Vagina (tissue), 2 donors: ENCODE data around the gene CDX2.

Experiments used
- CTCF ChIP-seq, 3 experiments: fragments of 450-650 bp in 2 of 3; fragments of 200-600 bp in 1 of 3; sonication (generic) in 1 of 3; IDR thresholded peaks; one replicate each; pipeline ENCODE4 v1.5.1; 2017 to 2019; ENCODE audit warnings: antibody characterized with exemption in 3 of 3, mild to moderate bottlenecking in 2 of 3, moderate library complexity in 2 of 3
- POLR2A ChIP-seq, 2 donors: fragments of 450-650 bp; IDR thresholded peaks; one replicate each; pipeline ENCODE4 v1.6.1; 2017; ENCODE audit warnings: antibody characterized with exemption in 2 of 2, mild to moderate bottlenecking in 2 of 2, moderate library complexity in 2 of 2
- POLR2AphosphoS5 ChIP-seq, 2 donors: sonication (generic); formaldehyde crosslinking; IDR thresholded peaks; one replicate each; pipeline ENCODE4 v1.9.0; 2017; ENCODE audit warnings: antibody characterized with exemption in 2 of 2, mild to moderate bottlenecking in 2 of 2, low read depth in 1 of 2; ENCODE audit not compliant: insufficient read depth in 1 of 2

DNA sequence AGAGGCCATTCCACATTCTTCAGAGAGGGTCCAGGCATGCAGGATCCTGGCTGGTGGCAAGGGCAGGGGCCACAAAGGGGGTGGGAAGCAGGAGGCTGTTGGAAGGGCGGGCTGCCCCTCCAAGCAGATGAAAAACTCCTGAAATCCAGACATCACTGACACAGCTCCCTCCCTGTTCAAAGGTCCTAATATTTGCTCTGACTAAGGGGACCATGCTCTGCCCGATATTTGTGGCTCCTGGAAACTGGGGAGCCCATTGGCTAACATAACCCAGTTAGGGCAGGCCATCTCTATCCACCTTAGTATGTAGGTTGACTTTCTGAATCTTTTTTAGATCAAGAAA, 3.3 kb upstream of the CDX2 start:
- TF ChIP-seq POLR2A (IDR thresholded peaks at IDR 0.05) (no peak), CTCF (IDR thresholded peaks at IDR 0.05) (no peak), POLR2AphosphoS5 (IDR thresholded peaks at IDR 0.05; ENCODE audit: insufficient read depth in 1 of 2, low read depth in 1 of 2) (no peak)
